Upper lobe of left lung (tissue), 4 donors: ENCODE data around the gene PTPRM.

Experiments
- CTCF ChIP-seq, 6 experiments: fragments of 450-650 bp in 4 of 6; fragments of 200-600 bp in 2 of 6; sonication (generic) in 2 of 6; IDR thresholded peaks; one replicate each; pipeline ENCODE4 v1.5.1; 2016 to 2019; ENCODE audit warnings: antibody characterized with exemption in 6 of 6
- EP300 ChIP-seq, 4 donors: sonication (generic); formaldehyde crosslinking; IDR thresholded peaks; one replicate each; pipeline ENCODE4 v1.5.1; 2017; ENCODE audit warnings: antibody characterized with exemption in 4 of 4, control low read depth in 2 of 4
- POLR2AphosphoS5 ChIP-seq, 2 donors: sonication (generic); formaldehyde crosslinking; IDR thresholded peaks; one replicate each; pipeline ENCODE4 v1.5.1; 2017; ENCODE audit warnings: antibody characterized with exemption in 2 of 2

- TF ChIP-seq EP300 (IDR thresholded peaks at IDR 0.05), result no peak
- TF ChIP-seq CTCF (IDR thresholded peaks at IDR 0.05), result no peak
- TF ChIP-seq POLR2AphosphoS5 (IDR thresholded peaks at IDR 0.05), result no peak
These were observed 835.1 kb downstream of the PTPRM start for GRCh38 chr18:8402237-8402636.
